Fibroblast of the conjunctiva (primary cell): ENCODE data around the gene CBLN3.
A peak's percentile ranks its signal among the peaks of the same experiment; 100 is the strongest.

Experiments
- DNase-seq: peaks from one replicate; pipeline ENCODE4 v3.0.0-alpha.2; 2010; ENCODE audit warnings: low read depth

CBLN3 gene

DNA sequence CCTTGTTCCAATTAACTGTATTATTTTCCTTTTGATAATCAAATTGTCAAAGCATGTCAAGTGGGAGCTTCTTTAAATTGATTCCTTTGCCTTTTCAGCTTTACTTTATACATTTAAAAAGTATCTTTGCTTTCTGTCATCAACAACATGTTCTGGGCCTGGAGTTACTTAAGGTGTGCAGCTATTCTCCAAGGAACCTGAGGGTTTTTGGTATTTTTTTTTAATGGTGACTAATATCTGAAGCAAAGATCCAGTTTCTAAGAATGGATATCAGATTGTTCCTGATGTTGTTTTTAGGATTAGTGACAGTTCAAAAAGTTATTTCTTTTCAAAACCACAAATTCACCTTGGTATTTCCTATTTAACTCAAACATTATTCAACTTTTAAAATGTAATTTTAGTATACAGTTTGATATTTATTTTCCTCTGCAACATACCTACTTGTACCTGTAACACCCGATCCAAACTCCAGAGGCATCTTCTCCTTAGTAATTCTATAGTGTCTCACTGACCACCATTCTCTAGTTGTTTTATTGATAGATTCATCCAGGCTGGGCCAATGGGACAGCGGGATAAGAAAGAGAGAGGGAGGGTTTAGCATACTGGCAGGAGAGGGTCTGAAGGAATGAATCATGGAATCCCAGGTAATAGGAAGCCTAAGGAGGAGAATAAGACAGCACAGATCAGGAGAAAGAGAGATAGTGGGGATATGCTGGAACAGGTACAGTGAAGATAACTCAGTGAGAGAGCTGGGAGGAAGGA is 3.1 kb downstream of the CBLN3 start:
- no peak for DNase-seq

GRCh38 chr14:24425704-24426103 is 3.8 kb downstream of the CBLN3 start:
- peak; percentile 68 for DNase-seq

- DNase-seq: no peak
These were observed 6.5 kb downstream of the CBLN3 start for GRCh38 chr14:24422694-24423601.

DNA sequence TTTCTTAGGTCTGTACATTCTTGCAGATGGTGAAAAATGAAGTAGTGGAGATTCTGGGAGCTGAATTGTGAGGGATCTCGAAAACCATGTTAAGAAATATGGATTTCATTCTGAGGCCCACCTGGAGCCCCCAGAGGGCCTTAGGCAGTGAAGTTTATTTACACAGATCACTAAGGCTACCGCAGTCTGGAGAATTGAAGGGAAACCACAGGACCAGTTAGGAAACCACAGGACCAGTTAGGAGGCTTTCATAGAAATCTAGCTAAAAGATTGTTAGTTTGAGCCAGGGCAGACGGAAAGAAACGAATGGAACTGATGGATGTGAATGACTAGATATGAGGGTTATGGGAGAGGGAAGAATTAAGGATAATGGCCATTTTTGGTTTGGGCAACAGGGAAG is 7.2 kb downstream of the CBLN3 start:
- DNase-seq: no peak

GRCh38 chr14:24418492-24418873 is 11.0 kb downstream of the CBLN3 start:
- DNase-seq: no peak

DNA sequence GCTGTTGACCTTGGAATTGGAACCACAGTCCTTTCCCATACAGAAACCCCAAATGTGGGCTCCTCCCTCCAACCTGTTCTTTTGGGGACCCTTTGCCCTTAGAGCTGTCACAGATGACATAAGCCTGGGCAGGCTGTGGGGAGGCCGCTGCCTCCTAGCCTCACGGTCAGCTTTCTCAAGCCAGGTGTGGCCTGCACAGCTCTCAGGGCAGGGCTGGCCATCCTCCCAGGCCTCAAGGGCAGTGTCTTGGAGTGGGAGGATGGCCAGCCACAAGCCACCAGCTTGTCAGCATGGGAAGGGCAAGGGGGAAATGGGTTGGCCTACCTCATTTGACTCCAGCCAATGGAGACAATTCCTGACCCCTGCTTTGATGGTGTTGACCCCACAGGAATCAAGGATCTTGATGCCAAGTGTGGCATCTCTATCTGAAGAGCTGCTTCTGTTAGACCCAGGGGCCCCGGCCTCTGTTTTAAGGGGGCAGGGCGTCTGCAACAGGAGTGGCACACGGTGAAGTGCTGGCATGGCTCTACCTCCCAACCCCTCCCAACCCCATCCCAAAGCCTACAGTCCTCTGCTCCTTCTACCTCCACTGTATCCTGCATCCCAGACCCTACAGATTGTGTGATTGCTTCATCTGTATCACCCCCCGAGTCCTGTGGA is 11.5 kb downstream of the CBLN3 start:
- DNase-seq: no peak

- DNase-seq: no peak
These were observed 12.4 kb downstream of the CBLN3 start for GRCh38 chr14:24416932-24417619.

DNA sequence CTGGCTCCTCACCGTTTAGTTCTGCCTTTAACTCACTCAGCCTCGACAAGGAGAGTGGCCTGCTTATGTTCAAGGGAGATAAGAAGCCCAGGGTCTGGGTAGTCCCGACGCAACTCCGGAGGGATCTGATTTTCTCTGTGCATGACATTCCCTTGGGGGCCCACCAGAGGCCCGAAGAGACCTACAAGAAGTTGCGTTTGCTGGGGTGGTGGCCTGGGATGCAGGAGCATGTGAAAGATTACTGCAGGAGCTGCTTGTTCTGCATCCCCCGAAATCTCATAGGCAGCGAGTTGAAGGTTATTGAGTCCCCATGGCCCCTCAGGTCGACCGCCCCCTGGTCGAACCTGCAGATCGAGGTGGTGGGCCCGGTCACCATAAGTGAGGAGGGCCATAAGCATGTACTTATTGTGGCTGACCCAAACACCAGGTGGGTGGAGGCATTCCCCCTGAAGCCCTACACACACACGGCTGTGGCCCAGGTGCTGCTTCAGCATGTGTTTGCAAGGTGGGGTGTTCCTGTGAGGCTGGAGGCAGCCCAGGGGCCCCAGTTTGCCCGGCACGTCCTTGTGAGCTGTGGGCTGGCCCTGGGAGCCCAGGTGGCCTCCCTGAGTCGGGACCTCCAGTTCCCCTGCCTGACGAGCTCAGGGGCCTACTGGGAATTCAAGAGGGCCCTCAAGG is 13.1 kb downstream of the CBLN3 start:
- no peak for DNase-seq

- DNase-seq: no peak
These were observed 13.8 kb downstream of the CBLN3 start for GRCh38 chr14:24415421-24416253.

DNA sequence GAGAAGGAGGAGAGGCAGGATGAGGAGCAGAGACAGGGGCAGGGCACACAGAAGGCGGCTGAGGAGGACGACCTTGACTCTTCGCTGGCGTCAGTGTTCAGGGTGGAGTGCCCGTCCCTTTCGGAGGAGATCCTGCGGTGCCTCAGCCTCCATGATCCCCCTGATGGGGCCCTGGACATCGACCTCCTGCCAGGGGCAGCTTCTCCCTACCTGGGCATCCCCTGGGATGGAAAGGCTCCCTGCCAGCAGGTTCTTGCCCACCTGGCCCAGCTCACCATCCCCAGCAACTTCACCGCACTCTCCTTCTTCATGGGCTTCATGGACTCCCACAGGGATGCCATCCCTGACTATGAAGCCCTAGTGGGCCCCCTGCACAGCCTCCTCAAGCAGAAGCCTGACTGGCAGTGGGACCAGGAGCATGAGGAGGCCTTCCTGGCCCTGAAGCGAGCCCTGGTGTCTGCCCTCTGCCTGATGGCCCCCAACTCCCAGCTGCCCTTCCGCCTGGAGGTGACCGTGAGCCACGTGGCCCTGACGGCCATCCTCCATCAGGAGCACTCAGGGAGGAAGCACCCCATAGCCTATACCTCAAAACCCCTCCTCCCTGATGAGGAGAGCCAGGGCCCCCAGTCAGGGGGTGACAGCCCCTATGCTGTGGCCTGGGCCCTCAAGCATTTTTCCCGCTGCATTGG is 14.6 kb downstream of the CBLN3 start:
- no peak for DNase-seq

DNA sequence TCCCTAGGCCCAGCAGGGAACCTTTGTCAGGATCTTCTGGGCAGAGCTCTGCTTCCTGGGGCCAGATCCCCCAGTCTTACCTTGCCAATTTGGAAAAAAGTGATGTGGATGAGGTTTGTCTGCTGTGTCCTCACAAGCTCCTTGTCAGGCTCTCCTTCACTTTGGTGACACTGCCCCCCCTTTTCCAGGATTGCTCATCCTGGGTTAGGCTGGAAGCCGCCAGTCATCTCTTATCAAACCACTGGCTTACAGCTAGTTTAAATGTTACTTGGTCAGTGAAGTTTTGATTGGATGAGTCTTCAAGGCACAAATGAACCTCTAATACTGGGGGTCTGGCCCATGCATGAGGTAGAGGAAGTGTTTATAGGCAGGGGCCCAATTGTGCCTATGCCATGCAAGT is 15.4 kb downstream of the CBLN3 start:
- no peak for DNase-seq

DNA sequence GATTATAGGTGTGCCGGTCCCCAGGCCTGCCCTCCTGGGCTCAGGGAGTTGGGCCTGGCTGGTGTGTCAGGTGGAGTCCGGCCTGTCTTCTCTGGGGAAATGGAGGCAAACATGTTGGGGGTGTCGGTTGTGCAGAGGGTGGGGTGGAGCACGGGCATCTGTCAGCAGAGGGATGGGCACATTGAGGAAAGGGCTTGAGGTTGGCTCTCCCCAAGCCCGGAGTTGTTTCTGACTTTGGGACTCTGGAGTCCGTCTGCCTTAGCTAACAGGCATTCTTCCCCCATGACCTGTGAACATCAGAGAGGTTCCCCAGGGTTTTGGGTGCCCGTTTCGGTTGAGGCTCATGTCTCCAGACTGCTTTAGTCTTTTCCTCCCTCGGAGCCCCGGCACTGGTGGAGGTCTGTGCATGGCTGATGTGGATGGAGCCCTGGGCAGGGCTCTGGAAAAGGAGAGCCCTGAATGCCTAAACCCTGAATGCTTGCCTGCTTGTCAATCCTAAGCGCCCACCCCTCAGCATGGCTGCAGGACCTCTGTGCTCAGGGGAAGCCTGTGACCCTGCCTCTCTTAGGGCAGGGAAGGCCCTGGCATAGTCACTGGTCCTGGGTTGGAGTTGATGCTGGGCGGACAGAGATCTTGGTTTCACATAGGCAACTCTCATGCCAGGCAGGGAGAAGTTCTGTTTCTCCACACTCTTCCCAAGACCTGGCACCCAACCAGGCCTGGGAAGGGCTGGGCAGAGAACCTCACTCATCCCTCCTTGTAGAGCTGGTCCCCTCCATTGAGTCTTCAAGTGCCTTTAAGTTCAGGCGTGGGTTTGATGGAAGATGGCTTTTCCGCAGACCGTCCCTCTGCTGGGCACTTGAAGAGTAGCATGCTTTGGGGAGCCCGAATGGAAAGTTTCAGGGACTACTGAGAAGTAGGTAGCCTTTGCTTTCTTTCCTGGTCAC is 17.8 kb downstream of the CBLN3 start:
- DNase-seq: peak; percentile 56

- DNase-seq: no peak
These were observed 19.5 kb downstream of the CBLN3 start for GRCh38 chr14:24409956-24410355.

DNA sequence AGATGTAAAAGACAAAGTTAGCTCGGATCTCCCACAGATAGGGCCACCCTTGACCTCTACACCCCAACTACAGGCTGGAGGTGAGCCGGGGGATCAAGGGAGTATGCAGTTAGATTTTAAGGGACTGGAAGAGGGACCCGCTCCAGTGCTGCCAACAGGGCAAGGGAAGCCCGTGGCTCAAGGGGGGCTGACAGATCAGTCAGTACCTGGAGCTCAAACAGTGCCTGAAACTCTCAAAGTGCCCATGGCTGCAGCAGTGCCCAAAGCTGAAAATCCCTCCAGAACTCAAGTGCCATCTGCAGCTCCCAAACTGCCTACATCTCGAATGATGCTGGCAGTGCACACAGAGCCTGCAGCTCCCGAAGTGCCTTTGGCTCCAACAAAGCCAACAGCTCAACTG is 20.3 kb downstream of the CBLN3 start:
- no peak for DNase-seq

DNA sequence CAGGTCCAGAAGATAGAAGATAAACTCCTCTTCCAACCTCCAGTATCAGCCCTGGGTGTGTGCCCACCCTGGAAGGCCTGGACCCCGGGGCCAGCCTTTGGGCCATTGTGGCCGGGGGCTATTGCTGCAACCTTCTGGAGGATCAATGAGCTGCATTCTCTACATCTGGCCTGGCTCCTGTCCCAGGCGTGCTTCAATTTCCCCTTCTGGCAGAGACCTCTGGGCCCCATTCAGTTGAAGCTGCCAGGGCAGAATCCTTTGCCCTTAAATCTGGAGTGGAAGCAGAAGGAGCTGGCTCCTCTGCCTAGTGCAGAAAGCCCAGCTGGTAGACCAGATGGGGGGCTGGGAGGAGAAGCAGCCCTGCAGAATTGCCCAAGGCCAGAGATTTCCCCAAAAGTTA is 20.7 kb downstream of the CBLN3 start:
- DNase-seq: peak; percentile 45

DNA sequence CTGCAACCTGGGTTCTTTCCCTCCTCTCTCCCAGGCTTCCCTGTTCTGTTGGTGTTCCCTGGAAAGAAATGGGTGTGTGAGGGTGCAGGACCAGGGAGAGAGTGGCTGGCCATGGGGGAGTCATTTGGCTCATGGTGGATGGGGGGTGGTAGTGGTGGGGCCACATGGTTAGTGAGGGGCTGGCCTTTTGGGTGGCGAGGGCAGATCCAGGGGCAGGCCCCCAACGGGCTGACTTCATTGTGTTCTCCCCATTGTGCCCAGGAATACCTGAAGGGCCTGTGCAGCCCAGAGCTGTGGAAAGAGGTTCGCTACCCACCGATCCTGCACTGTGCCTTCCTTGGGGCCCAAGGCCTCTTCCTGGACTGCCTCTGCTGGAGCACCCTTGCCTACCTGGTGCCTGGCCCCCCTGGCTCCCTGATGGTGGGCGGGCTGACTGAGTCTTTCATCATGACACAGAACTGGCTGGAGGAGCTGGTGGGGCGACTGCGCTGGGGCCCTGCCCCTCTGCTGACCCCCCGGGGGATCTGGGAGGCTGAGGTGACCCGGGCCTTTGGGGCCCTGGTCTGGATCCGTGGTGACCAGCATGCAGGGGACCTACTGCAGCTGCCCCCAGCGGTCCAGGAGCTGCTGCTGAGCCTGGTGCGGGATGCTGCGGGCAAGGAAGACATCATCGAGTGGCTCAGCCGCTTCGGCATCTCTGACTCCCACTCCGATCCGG is 21.7 kb downstream of the CBLN3 start:
- DNase-seq: no peak

GRCh38 chr14:24406416-24406815 is 23.1 kb downstream of the CBLN3 start:
- DNase-seq: no peak

DNA sequence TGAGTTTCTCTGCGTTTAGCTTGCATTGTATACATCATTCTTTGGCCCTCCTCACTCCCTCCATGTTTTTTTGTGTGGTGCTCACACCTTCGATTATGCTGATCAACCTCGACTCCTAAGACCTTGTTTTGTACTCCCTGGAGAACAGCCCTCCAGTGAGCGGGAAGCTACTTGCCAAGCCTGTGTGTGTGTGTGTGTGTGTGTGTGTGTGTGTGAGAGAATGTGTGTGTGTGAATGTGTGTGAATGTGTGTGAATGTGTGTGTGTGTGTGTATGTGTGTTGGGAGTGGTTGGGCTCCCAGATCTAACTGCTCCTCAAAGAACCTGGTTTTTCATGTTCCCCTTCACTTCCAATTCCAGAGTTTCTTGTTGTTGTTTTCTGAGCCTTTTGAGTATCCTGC is 24.7 kb downstream of the CBLN3 start:
- no peak for DNase-seq
